GM12874 (cell line): ENCODE measurements around the gene SPEF1.

Experiments
- CTCF ChIP-seq: IDR thresholded peaks from 2 replicates; pipeline ENCODE4 v1.5.1; 2011; ENCODE audit warnings: low read depth, mild to moderate bottlenecking, control low read depth, low read length, moderate library complexity; ENCODE audit not compliant: insufficient read depth

The SPEF1 gene

GRCh38 chr20:3803289-3803688 is 22.0 kb upstream of the SPEF1 start:
- no peak for TF ChIP-seq CTCF

- no peak for TF ChIP-seq CTCF
These were observed 21.4 kb upstream of the SPEF1 start for GRCh38 chr20:3802524-3803239.

GRCh38 chr20:3801846-3802245 is 20.6 kb upstream of the SPEF1 start:
- no peak for TF ChIP-seq CTCF

- TF ChIP-seq CTCF = no peak
These were observed 20.1 kb upstream of the SPEF1 start for GRCh38 chr20:3801299-3801698.

- no peak for TF ChIP-seq CTCF
These were observed 19.6 kb upstream of the SPEF1 start for GRCh38 chr20:3800878-3801260.

GRCh38 chr20:3800256-3800877 is 19.1 kb upstream of the SPEF1 start:
- no peak for TF ChIP-seq CTCF

GRCh38 chr20:3798908-3799248 is 17.6 kb upstream of the SPEF1 start:
- no peak for TF ChIP-seq CTCF
